ENCODE measurements around the gene ALKBH8. TPM values are rescaled to one million over a fixed set of nuclear protein-coding genes. Genes with fewer than 3 reads are reported as not detected.
"Not testable (repeated sequence)": the region's sequence is repeated elsewhere in the genome, so short reads cannot be mapped to it uniquely, and the experiment has no call there.

ALKBH8 gene
- polyA plus RNA-seq, 1 donor: 7.1 TPM

DNA sequence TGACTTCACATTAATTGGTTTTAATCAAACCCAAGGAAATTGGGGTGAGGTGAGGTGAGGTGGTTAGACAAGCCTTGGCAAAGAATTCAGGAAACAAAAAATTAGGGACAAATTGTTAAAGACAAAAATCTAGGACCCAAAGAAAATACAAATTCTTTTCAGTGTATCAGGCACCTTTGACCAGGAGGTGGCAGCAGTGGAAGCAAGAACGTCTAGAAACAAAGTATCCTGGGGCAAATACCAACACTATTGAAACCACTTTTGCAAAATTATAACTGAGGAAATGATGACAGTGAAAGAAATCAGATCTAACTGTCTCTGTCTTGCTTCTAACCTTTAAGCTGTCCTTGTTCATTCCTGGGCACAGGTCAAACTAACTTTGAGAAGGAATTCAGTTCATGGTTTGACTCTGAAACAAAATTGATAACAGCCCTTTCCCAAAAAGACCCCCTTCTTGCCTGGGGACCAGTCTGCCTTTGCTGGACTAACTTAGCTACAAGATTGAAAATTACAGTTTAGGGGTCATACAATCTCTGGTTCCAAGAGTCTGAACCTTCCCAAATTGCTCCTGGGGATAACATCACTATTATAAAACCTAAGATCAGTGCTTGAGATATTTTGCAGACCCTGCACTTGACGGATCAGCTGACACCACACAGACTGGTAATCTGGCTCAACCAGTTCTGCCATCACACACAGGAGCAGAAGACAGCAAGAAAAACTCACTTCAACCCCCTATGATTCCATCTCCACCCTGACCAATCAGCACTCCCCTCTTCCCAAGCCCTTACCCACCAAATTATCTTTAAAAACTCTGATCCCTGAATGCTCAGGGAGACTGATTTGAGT lies 11.2 kb upstream of the ALKBH8 start:
- not testable (repeated sequence) for DNase-seq

DNA sequence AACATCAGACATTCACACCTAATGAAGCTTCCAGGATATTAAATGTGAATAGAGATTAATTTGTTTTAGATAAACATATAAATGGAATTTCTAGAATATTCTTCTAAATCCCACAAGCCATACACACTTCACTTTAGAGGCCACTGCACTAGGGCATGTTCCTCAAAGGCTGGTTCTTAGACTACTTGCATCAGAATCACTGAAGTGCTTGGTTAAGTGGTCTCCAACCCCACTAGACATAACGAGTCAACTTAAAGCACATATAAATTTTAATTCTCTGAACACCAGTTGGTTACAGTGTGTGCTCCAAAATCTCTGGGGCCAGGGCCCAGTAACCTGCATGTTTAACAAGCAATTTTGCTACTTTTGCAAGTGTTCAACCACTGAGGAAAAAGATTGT lies 7.9 kb upstream of the ALKBH8 start:
- no peak for DNase-seq

DNA sequence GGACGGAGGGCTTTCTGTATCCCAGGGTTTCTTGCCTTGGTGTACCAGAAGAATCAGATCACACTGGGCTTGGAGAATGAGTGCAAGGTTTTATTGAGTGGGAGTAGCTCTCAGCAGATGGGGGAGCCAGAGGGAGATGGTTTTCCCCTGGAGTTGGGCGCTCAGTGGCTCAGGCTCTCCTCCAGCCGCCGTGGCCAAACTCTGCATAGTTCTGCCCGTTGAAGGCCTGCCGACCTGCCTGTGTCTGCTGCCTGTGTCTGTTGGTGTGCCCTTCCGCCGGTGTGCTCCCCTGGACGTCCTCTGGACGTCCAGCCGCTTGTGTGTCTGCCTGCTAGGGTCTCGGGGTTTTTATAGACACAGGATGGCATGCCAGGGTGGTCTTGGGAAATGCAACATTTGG lies 4.5 kb upstream of the ALKBH8 start:
- no peak for DNase-seq

DNA sequence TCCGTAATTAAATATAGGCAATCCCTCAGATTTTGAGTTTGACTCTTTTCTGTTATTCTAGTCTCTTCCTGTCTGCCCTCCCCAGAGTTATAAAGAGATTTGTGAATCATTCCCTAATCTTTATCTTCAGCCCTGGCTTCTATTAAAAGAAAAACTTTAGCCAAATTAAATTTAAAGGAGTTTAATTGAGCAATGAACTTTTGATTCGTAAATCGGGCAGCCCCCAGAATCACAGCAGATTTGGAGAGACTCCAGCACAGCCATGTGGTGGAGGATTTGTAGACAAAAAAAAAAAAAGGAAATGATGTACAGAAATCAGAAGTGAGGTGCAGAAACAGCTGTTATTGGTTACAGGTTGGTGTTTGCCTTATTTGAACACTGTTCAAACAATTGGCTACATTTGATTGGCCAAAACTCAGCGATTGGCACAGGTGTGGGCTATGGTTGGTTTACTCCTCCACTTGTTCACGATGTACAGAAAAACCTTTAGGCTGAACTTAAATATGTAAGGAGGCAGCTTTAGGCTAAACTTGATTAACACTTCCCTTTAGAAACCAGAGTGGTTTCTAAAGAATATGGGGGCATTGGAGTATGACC lies 2.3 kb upstream of the ALKBH8 start:
- no peak for DNase-seq

DNA sequence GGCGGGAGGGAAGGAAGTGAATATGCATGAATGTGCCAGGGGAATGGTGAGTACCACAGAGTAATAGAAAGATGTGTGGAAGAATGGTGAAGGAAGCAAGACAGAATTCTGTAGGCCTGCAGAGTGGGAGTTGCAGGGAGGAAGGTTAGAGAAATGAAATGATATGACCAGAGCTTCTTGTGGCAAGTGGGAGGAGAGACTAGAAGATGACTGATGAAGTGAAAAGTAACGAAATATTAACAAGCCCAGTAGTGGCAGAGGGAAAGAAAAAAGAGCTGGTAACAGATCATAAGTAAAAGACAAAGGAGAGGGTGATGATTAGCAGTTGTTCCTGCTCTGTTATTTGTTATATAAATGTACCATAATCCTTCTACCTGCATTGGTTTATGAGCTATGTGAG lies 1.0 kb upstream of the ALKBH8 start:
- DNase-seq: no peak

DNA sequence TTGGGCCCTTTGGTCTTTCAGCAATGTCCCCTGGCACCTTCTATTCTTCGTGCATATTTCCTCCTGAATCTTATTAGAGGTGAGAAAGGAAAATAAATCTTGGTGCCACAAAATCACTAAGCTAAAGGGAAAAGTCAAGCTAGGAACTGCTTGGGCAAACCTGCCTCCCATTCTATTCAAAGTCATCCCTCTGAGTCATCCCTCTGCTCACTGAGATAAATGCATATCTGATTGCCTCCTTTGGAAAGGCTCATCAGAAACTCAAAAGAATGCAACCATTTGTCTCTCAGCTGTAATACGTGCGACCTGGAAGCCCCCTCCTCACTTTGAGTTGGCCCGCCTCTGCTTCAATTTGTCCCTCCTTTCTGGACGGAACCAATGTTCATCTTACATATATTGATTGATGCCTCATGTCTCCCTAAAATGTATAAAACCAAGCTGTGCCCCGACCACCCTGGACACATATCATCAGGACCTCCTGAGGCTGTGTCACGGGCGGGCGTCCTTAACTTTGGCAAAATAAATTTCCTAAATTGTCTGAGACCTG lies 493 bp upstream of the ALKBH8 start:
- DNase-seq: not testable (repeated sequence)

DNA sequence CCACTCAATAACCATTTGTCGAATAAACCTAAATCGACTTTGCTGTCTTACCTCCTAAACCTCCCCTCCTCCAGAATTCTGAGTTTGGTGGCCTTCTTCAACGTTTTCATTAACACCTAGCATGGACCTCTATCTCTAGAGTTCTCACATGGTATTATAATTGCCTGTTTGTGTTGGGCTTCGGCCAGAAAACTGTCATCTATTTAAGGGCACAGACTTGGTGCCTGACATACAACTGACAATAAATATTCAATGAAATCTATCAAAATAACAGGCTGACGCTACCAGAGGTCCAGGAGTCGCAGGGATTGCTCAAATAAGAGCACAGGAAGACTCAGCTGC lies 687 bp downstream of the ALKBH8 start:
- DNase-seq: no peak

DNA sequence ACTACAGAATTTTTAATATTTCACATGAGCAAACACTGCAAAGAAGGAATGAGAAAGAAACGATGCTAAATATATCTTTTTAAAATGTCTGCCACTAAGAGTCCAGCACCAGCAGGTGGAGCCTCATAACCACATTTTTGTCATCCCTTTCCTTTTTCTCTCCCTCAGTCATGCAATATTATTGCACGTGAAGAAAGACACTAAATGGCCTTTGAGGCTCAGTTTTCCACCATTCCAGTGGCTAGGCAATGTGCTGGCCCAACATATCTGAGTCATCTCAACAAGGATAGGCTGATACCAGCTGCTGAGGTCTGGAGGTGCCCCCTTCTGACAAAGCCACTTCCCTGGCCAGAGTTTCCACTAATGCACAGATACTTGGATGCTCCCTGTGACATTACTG lies 1.8 kb downstream of the ALKBH8 start:
- DNase-seq: peak; percentile 44

DNA sequence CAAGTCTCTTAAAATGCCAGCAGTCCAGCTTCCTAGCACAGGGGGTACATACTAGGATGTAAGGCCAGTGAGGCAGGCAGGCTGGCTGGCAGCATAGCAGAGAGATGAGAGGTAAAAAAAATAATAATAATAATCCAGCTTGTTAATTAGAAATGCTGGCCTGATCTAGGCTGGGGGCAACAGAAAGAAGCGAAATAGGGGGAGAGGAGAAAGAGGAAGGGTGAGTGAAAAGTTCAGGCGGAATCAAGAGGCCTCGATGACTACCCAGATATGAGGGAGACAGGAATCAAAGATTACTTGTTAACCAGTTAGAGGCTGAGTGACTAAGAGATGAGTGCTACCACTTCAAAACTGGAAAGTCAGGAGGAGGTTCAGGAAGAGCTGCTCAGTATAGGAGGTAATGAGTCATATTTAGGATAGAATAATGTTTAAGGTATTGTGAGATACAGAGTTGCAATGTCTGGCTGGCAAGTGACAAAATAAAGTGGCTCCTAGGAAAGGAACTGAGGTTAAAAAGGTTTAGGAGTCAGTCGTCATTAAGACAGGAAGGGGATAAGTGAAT lies 2.8 kb downstream of the ALKBH8 start:
- DNase-seq: no peak

DNA sequence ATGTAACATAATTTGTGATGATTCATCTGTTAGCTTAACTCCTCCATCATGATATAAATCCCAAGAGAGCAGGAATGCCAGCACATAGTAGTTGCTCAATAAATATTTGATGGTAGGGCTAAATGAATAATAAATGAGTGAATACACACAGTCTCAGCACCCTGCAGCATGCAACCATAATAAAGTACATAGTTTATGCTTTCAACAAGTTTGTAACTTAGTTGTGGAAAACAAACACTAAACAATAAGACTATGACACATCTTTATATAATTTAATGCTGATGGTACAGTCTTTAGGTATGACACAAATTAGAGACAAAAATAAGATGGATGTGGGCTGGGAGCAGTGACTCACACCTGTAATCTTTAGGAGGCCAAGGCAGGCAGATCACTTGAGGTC lies 3.8 kb downstream of the ALKBH8 start:
- no peak for DNase-seq

DNA sequence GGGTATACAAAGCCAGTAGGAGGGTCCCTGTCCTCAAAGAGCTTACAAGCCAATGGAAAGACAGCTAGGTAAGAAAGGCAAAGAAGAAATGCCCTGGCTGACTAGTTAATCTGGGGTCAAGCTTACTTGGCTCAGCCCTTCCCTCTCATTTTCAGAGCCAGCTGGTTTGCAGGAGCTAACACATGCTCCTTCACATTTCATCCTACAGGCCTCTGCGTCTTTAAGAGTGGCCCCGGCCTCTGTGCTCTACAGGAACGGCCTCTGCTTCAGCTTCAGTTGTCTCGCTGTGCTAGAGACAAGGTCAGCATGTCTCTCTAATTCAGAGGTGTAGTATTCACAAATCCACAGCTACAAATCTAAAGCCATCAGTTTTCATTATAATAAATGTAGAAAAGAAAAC lies 15.2 kb downstream of the ALKBH8 start:
- no peak for DNase-seq

DNA sequence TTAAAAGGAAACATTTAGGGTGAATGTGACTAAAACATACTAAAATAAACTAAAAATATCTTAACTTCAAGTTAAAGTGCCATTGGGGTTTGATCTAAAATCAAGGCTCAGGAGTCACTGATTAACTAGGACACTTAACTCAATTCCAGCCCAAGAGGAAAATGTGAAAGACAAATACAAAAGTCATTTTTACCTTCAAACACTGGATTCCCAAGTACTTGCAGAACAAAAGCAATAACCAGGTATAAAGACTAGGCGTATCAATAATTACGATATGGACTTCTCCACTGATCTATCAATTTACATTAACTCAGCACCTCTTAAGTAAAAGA lies 15.6 kb downstream of the ALKBH8 start:
- no peak for DNase-seq

DNA sequence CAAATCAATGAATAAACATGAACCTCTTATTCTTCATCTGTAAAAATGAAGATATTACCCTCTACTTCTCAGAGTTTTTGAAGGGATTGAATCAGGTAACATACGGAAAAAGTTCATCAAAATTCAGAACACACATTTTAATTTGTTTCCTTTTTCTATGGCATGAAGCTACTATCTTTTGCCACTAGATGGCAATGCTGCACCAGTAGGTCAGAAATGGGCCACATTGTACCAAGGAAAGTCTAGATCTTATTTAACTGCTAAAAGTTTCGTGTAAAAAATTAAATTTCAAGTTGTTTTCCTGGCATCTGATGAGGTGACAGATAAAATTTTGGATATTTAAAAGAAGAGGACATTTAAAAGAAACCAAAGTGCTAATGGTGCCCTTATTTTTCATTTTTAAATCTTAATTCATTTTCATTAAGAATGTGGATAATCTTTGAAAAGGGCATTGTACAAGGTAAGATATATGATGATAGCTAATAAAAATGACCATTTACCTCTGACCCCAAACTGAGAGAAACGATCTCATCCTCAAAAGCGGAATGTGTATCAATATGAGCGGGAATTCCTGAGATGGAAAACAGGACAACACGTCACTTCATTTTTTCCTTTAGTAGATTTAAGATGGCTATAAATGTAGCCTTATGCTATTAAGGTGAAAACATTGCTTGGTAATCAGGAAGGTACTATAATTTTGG lies 16.1 kb downstream of the ALKBH8 start:
- DNase-seq: peak; percentile 24

DNA sequence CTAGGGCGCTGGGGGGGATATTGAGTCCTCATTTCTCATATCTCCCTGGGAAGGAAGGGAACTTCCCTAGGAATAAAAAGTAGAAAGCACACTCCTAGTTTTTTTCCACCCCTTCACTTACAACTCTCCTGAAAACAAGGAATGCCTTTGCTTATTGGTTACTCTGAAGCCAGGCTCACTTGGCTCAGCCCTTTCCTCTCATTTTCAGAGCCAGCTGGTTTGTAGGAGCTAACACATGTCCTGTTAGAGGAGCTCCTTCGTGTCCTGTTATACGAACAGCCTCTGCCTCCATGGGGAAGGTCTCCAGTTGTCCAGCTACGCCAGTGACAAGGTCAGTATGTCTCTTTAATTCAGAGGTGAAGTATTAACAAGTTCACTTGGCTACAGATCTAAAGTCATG lies 17.6 kb downstream of the ALKBH8 start:
- DNase-seq: peak; percentile 38

DNA sequence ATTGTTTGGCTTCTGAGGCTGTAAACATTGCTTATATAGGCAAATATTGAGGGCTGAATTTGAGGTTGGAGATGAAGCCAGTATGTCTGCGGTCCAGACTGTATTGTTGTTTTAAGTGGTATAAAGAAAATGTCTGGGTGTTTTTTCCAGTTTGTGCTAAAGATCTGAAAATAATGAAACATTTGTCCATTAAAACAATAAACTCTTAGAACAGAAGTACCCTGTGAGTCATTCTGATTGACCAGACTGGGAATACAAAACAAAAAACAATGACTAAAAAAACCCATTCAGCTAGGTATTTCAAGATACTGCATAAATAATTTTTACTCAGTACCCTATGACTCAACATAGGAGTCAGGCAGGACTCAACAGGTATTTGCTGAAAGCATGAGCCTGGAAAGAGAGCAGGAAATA lies 20.4 kb downstream of the ALKBH8 start:
- DNase-seq: no peak

DNA sequence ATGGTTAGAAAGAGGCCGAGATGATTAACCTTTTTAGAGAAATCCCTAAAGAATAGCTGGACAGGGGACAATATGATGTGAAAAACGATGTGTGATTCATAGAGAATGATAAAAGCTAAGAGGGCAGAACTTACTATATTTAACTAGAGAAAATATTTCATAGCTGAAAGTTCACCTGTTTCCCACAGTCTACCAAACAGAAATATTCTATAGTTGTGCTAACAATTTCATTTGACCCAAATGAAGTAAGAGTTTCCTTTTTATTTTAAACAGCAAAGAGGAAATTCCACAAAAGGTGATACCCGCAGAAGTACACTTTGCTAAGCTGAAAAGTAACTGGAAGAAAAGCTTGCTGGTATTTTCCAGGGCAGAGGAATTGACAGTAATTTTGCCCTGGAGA lies 26.7 kb downstream of the ALKBH8 start:
- DNase-seq: no peak

DNA sequence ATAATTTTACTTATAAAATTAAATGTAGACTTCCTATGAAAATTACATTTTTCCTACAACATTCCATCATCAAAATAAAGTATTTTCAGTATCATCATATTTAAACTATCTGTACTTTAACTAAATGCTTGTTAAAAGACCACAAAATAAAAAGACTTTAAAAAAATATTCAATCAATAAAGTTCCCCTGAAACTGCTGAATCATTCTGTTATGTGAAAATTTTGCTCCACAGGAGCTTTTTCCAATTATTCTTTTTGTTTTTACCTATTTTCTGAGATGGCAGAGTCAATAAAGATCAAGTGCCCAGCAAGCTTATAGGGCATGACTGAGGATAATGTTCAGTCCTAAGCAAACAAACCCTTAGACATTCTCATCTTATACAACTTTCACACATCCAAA lies 27.3 kb downstream of the ALKBH8 start:
- DNase-seq: no peak

DNA sequence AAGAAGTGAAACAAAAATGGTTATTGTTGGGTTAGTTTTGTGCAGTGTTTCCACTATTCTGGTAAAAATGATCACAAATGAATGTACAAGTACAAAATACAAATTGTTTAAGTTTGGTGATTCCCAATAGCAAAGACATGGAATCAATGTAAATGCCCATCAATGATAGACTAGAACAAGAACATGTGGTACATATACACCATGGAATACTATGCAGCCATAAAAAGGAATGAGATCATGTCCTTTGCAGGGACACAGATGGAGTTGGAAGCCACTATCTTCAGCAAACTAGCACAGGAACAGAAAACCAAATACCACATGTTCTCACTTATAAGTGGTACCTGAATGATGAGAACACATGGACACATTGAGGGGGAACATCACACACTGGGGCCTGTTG lies 28.4 kb downstream of the ALKBH8 start:
- DNase-seq: not testable (repeated sequence)

DNA sequence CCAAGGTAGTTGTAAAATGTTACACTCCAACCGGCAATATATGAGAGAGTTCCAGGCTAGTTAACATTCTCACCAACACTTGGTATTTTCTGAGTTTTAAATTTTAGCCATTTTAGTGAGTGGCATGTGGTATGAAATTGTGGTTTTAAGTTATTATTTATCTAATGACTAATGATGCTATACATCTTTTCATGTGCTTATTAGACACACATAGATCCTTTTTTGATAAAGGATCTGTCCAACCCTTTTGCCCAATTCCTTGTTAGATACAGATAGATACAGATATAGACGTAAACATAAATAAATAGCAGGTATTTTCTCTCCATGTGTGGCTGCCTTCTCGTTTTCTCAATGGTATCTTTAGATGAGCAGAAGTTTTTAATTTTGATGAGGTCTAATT lies 39.3 kb downstream of the ALKBH8 start:
- DNase-seq: no peak

DNA sequence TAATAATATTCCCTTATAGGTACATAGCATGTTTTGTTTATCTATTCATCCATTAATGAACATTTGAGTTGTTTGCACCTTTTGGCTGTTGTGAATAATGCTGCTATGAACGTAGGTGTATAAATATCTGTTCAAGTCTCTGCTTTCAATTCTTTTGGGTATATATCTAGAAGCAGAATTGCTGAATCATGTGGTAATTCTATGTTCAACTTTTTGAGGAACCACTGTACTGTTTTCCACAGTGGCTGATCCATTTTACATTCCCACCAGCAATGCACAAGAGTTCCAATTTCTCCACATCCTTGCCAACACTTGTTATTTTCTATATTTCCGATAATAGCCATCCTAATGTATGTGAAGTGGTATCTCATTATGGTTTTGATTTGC lies 56.7 kb downstream of the ALKBH8 start:
- DNase-seq: no peak

DNA sequence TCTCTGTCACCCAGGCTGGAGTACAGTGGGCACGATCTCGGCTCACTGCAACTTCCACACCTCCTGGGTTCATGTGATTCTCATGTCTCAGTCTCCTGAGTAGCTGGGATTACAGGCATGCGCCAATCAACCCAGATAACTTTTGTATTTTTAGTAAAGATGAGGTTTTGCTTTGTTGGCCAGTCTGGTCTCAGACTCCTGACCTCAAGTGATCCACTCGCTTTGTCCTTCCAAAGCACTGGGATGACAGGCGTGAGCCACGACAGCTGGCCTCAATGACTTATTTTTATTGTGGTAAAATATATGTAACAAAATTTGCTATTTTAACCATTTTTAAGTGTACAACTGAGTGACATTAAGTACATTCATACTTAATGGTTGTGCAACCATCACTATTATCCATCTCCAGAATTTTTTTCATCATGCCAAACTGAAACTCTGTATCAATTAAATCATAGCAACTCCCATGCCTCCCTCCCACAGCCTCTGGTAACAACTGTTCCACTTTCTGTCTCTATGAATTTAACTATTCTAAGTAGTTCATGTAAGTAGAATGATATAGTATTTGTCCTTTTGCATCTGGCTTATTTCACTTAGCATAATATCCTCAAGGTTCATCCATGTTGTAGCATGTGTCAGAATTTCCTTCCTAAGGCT lies 57.2 kb downstream of the ALKBH8 start:
- no peak for DNase-seq

DNA sequence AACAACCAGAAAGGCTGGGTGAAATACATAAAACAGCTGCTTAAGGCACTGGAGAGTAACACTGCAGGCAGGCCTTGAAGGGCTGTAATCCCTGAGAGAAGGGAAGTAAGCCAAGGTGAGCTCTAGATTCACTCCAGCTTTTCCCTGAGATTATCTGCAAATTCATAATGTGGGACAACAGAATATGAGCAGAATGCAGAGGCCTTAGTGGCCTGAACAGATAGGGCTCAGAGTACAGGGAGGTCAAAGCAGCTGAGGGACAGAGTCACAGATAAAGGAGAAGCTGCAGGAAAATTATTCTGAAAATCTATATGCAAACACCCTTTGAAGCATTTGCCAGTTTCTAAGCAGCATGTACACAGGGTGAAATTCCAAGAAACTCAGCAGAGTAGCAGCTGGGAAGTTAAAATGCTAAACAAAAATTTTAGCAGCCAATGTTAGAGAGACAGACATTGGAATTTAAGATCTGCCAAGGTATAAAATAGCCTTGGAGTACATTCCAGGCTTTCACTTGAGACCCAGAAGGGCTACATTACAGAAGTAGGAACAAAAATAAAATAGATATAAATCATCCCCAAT lies 59.8 kb downstream of the ALKBH8 start:
- DNase-seq: peak; percentile 8

DNA sequence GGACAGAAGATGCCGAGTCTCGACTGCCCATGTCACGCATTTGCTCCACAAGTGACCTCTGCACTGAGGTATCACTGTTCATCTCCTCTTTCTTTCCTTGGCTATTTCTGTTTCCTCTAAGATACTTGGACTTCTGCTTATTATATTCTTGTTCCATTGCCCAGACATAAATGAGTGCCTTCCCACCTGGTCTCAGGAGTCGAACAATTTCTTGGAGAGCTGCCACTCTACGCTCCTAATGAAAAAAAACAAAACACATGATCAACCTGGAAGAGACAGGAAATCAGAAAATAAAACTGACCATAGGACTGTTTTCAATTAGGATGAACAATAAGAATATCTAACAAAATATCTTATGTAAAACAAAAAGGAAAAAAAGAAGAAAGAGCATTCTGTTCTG lies 60.6 kb downstream of the ALKBH8 start:
- DNase-seq: peak; percentile 6
